Measurements from ENCODE around the gene HNRNPH3.

DNA sequence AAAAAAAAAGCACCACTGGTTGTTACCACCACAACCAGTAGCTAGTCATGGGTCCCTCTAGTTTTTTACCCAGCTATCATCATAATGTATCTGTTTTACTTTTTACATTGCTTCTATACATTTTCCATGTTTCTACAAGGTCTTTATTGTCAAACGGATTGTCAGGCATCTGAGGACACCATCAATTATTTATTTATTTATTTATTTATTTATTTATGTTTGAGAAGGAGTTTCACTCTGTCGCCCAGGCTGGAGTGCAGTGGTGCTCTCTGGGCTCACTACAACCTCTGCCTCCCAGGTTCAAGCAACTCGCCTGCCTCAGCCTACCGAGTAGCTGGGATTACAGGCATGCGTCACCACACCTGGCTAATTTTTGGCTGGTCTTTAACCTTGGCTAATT, 29.0 kb upstream of the HNRNPH3 start:
- TF ChIP-seq, protein P1, sequence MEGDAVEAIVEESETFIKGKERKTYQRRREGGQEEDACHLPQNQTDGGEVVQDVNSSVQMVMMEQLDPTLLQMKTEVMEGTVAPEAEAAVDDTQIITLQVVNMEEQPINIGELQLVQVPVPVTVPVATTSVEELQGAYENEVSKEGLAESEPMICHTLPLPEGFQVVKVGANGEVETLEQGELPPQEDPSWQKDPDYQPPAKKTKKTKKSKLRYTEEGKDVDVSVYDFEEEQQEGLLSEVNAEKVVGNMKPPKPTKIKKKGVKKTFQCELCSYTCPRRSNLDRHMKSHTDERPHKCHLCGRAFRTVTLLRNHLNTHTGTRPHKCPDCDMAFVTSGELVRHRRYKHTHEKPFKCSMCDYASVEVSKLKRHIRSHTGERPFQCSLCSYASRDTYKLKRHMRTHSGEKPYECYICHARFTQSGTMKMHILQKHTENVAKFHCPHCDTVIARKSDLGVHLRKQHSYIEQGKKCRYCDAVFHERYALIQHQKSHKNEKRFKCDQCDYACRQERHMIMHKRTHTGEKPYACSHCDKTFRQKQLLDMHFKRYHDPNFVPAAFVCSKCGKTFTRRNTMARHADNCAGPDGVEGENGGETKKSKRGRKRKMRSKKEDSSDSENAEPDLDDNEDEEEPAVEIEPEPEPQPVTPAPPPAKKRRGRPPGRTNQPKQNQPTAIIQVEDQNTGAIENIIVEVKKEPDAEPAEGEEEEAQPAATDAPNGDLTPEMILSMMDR (IDR thresholded peaks at IDR 0.05), result no peak
- TF ChIP-seq POLR2A (IDR thresholded peaks at IDR 0.05), result no peak
